Smooth muscle cell (in vitro differentiated cells): ENCODE data around the gene CHTF8. TPM values are rescaled to one million over a fixed set of nuclear protein-coding genes. Genes with fewer than 3 reads are reported as not detected.

Experiments used
- DNase-seq: peaks from one replicate; lab custom pipeline; 2025; ENCODE audit not compliant: unreplicated experiment; lab: John Stamatoyannopoulos, UW
- H2AFZ ChIP-seq: fragments of 200-600 bp; sonication (generic); 2 replicates; pipeline ENCODE4 v1.6.0; 2016; ENCODE audit warnings: antibody characterized with exemption, low read depth, mild to moderate bottlenecking
- H3F3A ChIP-seq: fragments of 200-600 bp; sonication (generic); 2 replicates; pipeline ENCODE4 v1.6.0; 2017; ENCODE audit warnings: antibody characterized with exemption, low read depth
- H3K27ac ChIP-seq: fragments of 200-600 bp; sonication (generic); 2 replicates; pipeline ENCODE4 v1.5.1; 2016; ENCODE audit warnings: low read depth, mild to moderate bottlenecking
- H3K27me3 ChIP-seq: fragments of 200-600 bp; sonication (generic); 2 replicates; pipeline ENCODE4 v1.6.1; 2016; ENCODE audit warnings: low read depth, mild to moderate bottlenecking
- H3K36me3 ChIP-seq: fragments of 200-600 bp; sonication (generic); 2 replicates; pipeline ENCODE4 v1.5.1; 2016; ENCODE audit warnings: low read depth
- H3K4me1 ChIP-seq: fragments of 200-600 bp; sonication (generic); 2 replicates; pipeline ENCODE4 v1.5.1; 2016; ENCODE audit warnings: low read depth
- H3K4me2 ChIP-seq: fragments of 200-600 bp; sonication (generic); 2 replicates; pipeline ENCODE4 v1.6.0; 2016; ENCODE audit warnings: mild to moderate bottlenecking
- H3K4me3 ChIP-seq: fragments of 200-600 bp; sonication (generic); 2 replicates; pipeline ENCODE4 v1.5.1; 2016; ENCODE audit warnings: mild to moderate bottlenecking
- H3K79me2 ChIP-seq: fragments of 200-600 bp; sonication (generic); 2 replicates; pipeline ENCODE4 v1.6.0; 2016; ENCODE audit warnings: low read depth, mild to moderate bottlenecking
- H3K9ac ChIP-seq: fragments of 200-600 bp; sonication (generic); 2 replicates; pipeline ENCODE4 v1.6.0; 2016; ENCODE audit warnings: low read depth
- H3K9me3 ChIP-seq: fragments of 200-600 bp; sonication (generic); replicated peaks from 2 replicates; pipeline ENCODE4 v1.5.1; 2016; ENCODE audit warnings: low read depth
- H4K20me1 ChIP-seq: fragments of 200-600 bp; sonication (generic); 2 replicates; pipeline ENCODE4 v1.6.0; 2016; ENCODE audit warnings: low read depth
- CTCF ChIP-seq: fragments of 200-600 bp; sonication (generic); IDR thresholded peaks from 2 replicates; pipeline ENCODE4 v1.5.1; 2017; ENCODE audit warnings: borderline replicate concordance, mild to moderate bottlenecking, antibody characterized with exemption; ENCODE audit not compliant: insufficient read depth, poor library complexity, severe bottlenecking
- WGBS: methylation state at CpG from one replicate; pipeline ENCODE4 v1.1.7; 2016; ENCODE audit warnings: low lambda C conversion rate; 5-methylcytosine and 5-hydroxymethylcytosine counted together
- polyA plus RNA-seq: library from polyadenylated mRNA; unstranded; fragments of >200 nt; fragmentation: Nextera tagmentation; extraction: Ambion mirVana; gene quantifications from 2 replicates; pipeline ENCODE4 v1.2.1, GENCODE V29; 2016
- total RNA-seq: library from RNA; depleted of rRNA; stranded (reverse); fragments of >200 nt; gene quantifications from 2 replicates; pipeline ENCODE4 v1.2.3, GENCODE V29; 2014

Gene CHTF8
- total and polyA plus RNA-seq, 2 experiments from 2014 or later, result 77.7 to 83.8 TPM

DNA sequence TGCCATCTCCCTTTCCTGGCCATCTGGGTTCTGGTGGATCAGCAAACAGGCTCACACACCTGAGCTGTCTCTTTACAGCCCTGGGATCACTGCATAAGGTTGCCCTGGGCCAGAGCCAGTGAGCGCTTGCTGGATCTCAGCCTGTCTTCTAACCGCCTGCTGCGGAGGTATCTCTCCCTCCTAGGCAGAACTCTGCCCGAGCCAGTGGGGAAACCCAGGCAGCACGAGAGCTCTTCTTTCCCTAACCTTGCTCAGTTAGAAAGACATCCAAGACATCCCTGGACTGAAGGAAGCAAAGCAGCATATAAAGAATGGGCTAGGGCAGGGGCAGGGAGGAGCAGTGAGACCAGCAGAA, 20.5 kb downstream of the CHTF8 start:
- Histone ChIP-seq H3K27ac (no peak overlapping the region), H3K4me2 (no peak overlapping the region), H4K20me1 (peaks cover 71% of the 10 kb centered on the region), H3K4me1 (peaks cover 10% of the 10 kb centered on the region), H3F3A (no peaks in the 10 kb centered on the region), H3K4me3 (no peak overlapping the region), H3K36me3 (no peaks in the 10 kb centered on the region), H3K79me2 (no peaks in the 10 kb centered on the region), H3K27me3 (peaks cover 25% of the 10 kb centered on the region), H3K9me3 (no peaks in the 10 kb centered on the region), H3K9ac (no peak overlapping the region), H2AFZ (no peak overlapping the region)
- no peak for DNase-seq
- WGBS, result 98% methylated on average over 5 of the region's 5 CpGs
- TF ChIP-seq CTCF, result no peak

- no peak overlapping the region for H3K9ac ChIP-seq
- WGBS, result 92% methylated on average over 6 of the region's 6 CpGs
- H3K4me1 ChIP-seq, result peaks cover 14% of the 10 kb centered on the region
- no peak overlapping the region for H3K27ac ChIP-seq
- peaks cover 30% of the 10 kb centered on the region for H3K27me3 ChIP-seq
- no peak overlapping the region for H3K4me2 ChIP-seq
- no peak overlapping the region for H2AFZ ChIP-seq
- no peaks in the 10 kb centered on the region for H3K36me3 ChIP-seq
- H3F3A ChIP-seq, result no peaks in the 10 kb centered on the region
- no peak for TF ChIP-seq CTCF
- H3K9me3 ChIP-seq, result no peaks in the 10 kb centered on the region
- DNase-seq, result no peak
- peaks cover 71% of the 10 kb centered on the region for H4K20me1 ChIP-seq
- no peaks in the 10 kb centered on the region for H3K79me2 ChIP-seq
- no peak overlapping the region for H3K4me3 ChIP-seq
These were observed 21.0 kb downstream of the CHTF8 start for GRCh38 chr16:69111216-69111875.

DNA sequence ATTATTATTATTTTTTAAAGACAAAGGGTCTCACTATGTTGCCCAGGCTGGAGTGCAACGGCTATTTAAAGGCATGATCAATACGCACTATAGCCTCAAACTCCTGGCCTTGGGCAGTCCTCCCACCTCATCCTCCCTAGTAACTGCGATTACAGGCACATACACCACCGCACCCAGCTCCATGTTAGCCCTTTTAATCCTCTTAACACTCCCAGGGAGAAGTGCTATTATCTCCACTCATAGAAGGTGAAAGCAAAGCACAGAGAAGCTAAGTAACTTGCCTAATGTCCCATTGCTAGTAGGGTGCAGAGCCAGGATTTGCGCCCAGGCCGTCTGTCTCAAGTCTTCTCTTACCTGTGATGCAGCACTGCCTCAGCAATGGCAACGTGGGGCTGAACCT, 22.0 kb downstream of the CHTF8 start:
- Histone ChIP-seq H3K9ac (no peak overlapping the region), H3K9me3 (no peaks in the 10 kb centered on the region), H3K27me3 (peaks cover 37% of the 10 kb centered on the region), H3K36me3 (no peaks in the 10 kb centered on the region), H3K4me1 (peaks cover 14% of the 10 kb centered on the region), H2AFZ (no peak overlapping the region), H3K4me2 (no peak overlapping the region), H3K4me3 (no peak overlapping the region), H3K79me2 (no peaks in the 10 kb centered on the region), H4K20me1 (peaks cover 66% of the 10 kb centered on the region), H3F3A (no peaks in the 10 kb centered on the region), H3K27ac (no peak overlapping the region)
- DNase-seq, result no peak
- no peak for TF ChIP-seq CTCF
- 97% methylated on average over 7 of the region's 7 CpGs for WGBS
